Measurements from ENCODE around the gene RPTN. TPM values are rescaled to one million over a fixed set of nuclear protein-coding genes. Genes with fewer than 3 reads are reported as not detected.

RPTN gene
- total RNA-seq, 1 experiment from 2014 or later, result not detected

GRCh38 chr1:152111515-152111968, 47.5 kb downstream of the RPTN start:
- peak; percentile 64 for DNase-seq (ENCODE audit: low read depth)

DNA sequence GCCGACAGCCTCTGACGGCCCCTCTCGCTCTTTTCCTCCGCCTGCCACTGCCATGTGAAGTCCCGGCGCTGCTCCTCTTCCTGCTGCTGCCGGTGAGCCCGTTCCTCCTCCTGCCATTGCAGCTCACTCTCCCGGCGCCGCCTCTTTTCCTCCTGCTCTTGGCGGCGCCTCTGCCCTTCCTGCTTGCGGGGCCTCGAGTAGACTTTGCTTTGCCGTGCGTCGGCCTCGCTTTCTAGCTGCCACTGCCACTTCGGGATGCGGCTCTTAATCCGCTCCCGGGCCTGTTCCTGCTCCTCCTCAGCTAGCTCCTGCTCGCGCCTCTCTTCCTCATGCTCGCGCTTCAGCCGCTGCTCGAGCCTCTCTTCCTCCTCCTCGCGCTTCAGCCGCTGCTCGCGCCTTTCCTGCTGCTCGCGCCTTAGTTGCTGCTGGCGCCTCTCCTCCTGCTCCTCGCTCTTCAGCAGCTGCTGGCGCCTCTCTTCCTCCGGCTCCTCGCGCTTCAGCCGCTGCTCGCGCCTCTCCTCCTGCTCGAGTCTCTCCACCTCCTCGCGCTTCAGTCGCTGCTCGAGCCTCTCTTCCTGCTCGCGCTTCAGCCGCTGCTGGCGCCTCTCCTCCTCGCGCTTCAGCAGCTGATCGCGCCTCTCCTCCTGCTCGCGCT, 48.0 kb downstream of the RPTN start:
- DNase-seq (ENCODE audit: low read depth), result peak; percentile 48

- DNase-seq (ENCODE audit: low read depth), result peak; percentile 56
Observed at GRCh38 chr1:152110365-152110859, 48.6 kb downstream of the RPTN start.

DNA sequence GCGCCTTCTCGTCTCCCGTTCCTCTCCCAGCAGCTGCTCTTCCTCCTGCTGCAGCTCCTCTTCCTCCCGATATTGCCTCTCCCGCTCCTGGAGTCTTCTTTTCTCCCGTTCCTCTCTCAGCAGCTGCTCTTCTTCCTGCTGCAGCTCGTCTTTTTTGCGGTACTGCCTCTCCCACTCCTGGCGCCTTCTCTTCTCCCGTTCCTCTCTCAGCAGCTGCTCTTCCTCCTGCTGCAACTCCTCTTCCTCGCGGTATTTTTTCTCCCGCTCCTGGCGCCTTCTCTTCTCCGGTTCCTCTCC, 49.1 kb downstream of the RPTN start:
- DNase-seq (ENCODE audit: low read depth), result no peak

DNA sequence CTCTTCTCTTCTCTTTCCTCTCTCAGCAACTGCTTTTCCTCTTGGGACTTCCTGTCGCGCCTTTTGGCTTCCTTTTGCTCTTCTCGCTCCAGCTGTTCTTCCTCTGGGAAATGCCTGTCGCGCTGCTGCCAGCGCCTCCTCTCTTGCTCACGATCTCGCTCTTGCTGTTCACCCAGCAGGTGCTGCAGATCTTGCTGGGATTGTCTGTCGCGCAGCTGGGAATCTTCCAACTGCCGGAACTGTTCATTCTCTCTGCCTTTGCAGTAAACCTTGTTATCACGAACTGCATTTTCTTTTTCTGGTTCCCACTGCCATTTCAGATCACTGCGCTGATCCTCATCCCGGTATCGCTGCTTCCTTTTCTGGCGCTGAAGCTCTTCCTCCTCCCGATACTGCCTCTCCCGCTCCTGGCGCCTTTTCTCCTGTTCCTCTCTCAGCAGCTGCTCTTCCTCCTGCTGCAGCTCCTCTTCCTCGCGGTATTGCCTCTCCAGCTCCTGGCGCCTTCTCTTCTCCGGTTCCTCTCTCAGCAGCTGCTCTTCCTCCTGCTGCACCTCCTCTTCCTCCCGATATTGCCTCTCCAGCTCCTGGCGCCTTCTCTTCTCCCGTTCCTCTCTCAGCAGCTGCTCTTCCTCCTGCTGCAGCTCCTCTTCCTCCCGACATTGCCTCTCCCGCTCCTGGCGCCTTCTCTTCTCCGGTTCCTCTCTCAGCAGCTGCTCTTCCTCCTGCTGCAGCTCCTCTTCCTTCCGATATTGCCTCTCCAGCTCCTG, 49.6 kb downstream of the RPTN start:
- DNase-seq (ENCODE audit: low read depth), result no peak

GRCh38 chr1:152108882-152109222, 50.2 kb downstream of the RPTN start:
- no peak for DNase-seq (ENCODE audit: low read depth)

DNA sequence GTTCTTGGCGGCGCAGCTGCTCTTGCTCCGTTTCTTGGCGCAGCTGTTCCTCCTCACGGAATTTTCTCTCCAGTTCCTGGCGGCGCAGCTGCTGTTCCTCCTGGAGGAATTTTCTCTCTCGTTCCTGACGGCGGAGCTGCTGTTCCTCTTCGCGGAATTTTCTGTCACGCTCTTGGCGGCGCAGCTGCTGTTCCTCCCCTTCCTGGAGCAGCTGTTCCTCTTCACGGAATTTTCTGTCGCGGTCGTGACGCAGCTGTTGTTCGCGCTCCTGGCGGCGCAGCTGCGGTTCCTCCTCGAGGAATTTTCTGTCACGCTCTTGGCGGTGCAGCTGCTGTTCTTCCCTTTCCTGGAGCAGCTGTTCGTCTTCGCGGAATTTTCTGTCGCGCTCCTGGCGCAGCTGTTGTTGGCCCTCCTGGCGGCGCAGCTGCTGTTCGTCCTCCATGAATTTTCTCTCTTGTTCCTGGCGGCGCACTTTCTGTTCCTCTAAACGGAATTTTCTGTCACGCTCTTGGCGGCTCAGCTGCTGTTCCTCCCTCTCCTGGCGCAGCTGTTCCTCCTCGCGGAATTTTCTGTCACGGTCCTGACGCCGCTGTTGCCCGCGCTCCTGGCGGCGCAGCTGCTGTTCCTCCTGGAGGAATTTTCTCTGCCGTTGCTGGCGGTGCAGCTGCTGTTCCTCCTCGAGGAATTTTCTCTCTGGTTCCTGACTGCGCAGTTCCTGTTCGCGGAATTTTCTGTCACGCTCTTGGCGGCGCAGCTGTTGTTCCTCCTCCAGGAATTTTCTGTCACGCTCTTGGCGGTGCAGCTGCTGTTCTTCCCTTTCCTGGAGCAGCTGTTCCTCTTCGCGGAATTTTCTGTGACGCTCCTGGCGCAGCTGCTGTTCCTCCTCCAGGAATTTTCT, 50.8 kb downstream of the RPTN start:
- DNase-seq (ENCODE audit: low read depth), result peak; percentile 66

DNA sequence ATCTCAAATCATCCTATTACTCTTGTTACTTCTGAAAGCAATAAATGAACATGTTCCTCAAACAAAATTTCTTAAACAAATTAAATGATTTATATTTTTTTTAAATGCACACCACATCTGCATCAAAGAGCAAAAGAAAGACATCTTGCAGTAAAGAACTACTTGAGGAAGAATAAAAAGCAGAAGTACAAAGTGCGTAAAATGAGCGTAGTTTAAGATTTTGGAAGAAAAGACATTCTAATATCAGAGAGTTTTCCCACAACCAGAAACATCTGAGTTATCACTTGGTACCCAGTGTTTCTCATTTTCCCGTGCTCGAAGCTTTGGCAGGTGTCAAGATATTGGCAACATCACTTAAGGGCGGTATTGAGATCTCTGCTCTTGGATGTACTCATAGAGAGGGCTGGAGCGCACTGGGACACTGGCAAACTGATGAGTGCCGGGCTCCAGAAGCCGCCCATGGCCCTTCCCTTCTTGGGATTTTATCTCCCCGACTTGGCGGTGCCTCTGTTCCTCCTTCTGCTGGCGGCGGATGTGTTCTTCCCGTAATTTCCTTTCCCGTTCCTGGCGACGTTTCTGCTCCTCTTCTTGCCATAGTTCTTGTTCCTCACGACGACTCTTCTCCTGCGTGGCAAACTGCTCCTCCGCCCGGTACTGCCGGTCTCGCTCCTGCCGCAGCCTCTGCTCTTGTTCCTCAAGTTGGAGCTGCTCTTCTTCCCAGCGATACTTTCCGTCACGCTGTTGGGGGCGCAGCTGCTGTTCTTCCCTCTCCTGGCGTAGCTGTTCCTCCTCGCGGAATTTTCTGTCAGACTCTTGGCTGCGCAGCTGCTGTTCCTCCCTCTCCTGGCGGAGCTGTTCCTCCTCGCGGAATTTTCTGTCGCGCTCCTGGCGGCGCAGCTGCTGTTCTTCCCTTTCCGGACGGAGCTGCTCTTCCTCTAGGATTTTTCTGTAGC, 51.7 kb downstream of the RPTN start:
- DNase-seq (ENCODE audit: low read depth), result no peak

GRCh38 chr1:152104854-152105253, 54.2 kb downstream of the RPTN start:
- DNase-seq (ENCODE audit: low read depth), result no peak

Other genes with a start within 250 kb of the RPTN start
- 20.3 and 22.8 TPM in 2 replicates for gene THEM4, start 249.7 kb downstream of the RPTN start, total RNA-seq (2014; rRNA removed)
- 81.9 and 115 TPM in 2 replicates for gene S100A10, start 165.4 kb downstream of the RPTN start, total RNA-seq (2014; rRNA removed)
- gene S100A11, start 122.2 kb downstream of the RPTN start, total RNA-seq (2014; rRNA removed), result 388 and 454 TPM in 2 replicates
- not detected in 2 replicates for gene TCHHL1, start 70.2 kb downstream of the RPTN start, total RNA-seq (2014; rRNA removed)
- 0.06 TPM in 1 of 2 replicates, not detected in the other for gene TCHH, start 43.8 kb downstream of the RPTN start, total RNA-seq (2014; rRNA removed)
- not detected in 2 replicates for gene HRNR, start 65.0 kb upstream of the RPTN start, total RNA-seq (2014; rRNA removed)
- under 0.01 TPM in 1 of 2 replicates, not detected in the other for gene FLG, start 166.0 kb upstream of the RPTN start, total RNA-seq (2014; rRNA removed)
- not detected in 2 replicates for gene FLG2, start 200.8 kb upstream of the RPTN start, total RNA-seq (2014; rRNA removed)